Mesendoderm (in vitro differentiated cells): Measurements from ENCODE around the gene MYOZ2.

Experiments used
- DNase-seq: peaks from one replicate; pipeline ENCODE4 v3.0.0; 2013
- H2AK5ac ChIP-seq: 2 replicates; pipeline ENCODE4 v1.6.1; 2013; ENCODE audit warnings: low read length, inconsistent platforms
- H2BK120ac ChIP-seq: 2 replicates; pipeline ENCODE4 v1.6.1; 2013; ENCODE audit warnings: low read depth, mild to moderate bottlenecking, low read length, moderate library complexity, mixed read lengths
- H2BK15ac ChIP-seq: replicated peaks from 2 replicates; pipeline ENCODE4 v1.6.1; 2013; ENCODE audit warnings: low read depth, mild to moderate bottlenecking, moderate library complexity
- H2BK5ac ChIP-seq: 2 replicates; pipeline ENCODE4 v1.6.1; 2013; ENCODE audit warnings: low read length, inconsistent platforms
- H3K18ac ChIP-seq: 2 replicates; pipeline ENCODE4 v1.6.1; 2013; ENCODE audit warnings: mild to moderate bottlenecking, low read length, mixed read lengths
- H3K23ac ChIP-seq: one replicate; pipeline ENCODE4 v1.6.1; 2013; ENCODE audit warnings: low read length
- H3K27ac ChIP-seq: 2 replicates; pipeline ENCODE4 v1.5.1; 2013; ENCODE audit warnings: low read depth, mild to moderate bottlenecking, inconsistent platforms, low read length, moderate library complexity
- H3K27me3 ChIP-seq: 2 replicates; pipeline ENCODE4 v1.6.1; 2013; ENCODE audit warnings: low read length, control low read depth, mild to moderate bottlenecking, inconsistent platforms; ENCODE audit not compliant: insufficient read depth, poor library complexity
- H3K36me3 ChIP-seq: 2 replicates; pipeline ENCODE4 v1.6.1; 2013; ENCODE audit warnings: low read length, inconsistent platforms; ENCODE audit not compliant: control insufficient read depth, insufficient read depth
- H3K4ac ChIP-seq: one replicate; pipeline ENCODE4 v1.6.1; 2013; ENCODE audit warnings: low read depth, mild to moderate bottlenecking, low read length, moderate library complexity
- H3K4me1 ChIP-seq: 2 replicates; pipeline ENCODE4 v1.6.1; 2013; ENCODE audit warnings: low read depth, low read length, inconsistent platforms; ENCODE audit not compliant: control insufficient read depth
- H3K4me2 ChIP-seq: 2 replicates; pipeline ENCODE4 v1.6.1; 2013; ENCODE audit warnings: low read length
- H3K4me3 ChIP-seq: 2 replicates; pipeline ENCODE4 v1.5.1; 2013; ENCODE audit warnings: mild to moderate bottlenecking, low read length
- H3K56ac ChIP-seq: one replicate; pipeline ENCODE4 v1.6.1; 2013; ENCODE audit warnings: low read length
- H3K79me1 ChIP-seq: 2 replicates; pipeline ENCODE4 v1.6.1; 2013; ENCODE audit warnings: low read length, inconsistent platforms
- H3K79me2 ChIP-seq: 2 replicates; pipeline ENCODE4 v1.6.1; 2013; ENCODE audit warnings: mild to moderate bottlenecking, low read length; ENCODE audit not compliant: control insufficient read depth, insufficient read depth
- H3K9ac ChIP-seq: 2 replicates; pipeline ENCODE4 v1.6.1; 2013; ENCODE audit warnings: low read length, inconsistent platforms
- H4K5ac ChIP-seq: one replicate; pipeline ENCODE4 v1.6.1; 2013; ENCODE audit warnings: low read length
- H4K8ac ChIP-seq: one replicate; pipeline ENCODE4 v1.6.1; 2013; ENCODE audit warnings: low read depth, mild to moderate bottlenecking, control low read depth, low read length, moderate library complexity
- WGBS: extraction: QIAGEN DNeasy Blood & Tissue Kit; methylation state at CpG from one replicate; pipeline ENCODE4 v1.1.7; 2013; ENCODE audit warnings: low lambda C conversion rate, missing lambda C conversion rate; ENCODE audit not compliant: insufficient coverage; ENCODE audit errors: extremely low coverage; 5-methylcytosine and 5-hydroxymethylcytosine counted together

Gene MYOZ2

GRCh38 chr4:119116925-119117900, 18.4 kb upstream of the MYOZ2 start:
- no peaks in the 10 kb centered on the region for H3K79me2 ChIP-seq
- no peak overlapping the region for H3K4me2 ChIP-seq
- no peak overlapping the region for H2BK15ac ChIP-seq
- H3K18ac ChIP-seq, result no peak overlapping the region
- H4K8ac ChIP-seq, result no peak overlapping the region
- WGBS, result no CpG with 5 or more reads among the region's 3 CpGs
- no peak overlapping the region for H4K5ac ChIP-seq
- H2BK5ac ChIP-seq, result no peak overlapping the region
- H3K4ac ChIP-seq, result no peak overlapping the region
- no peaks in the 10 kb centered on the region for H3K36me3 ChIP-seq
- H3K9ac ChIP-seq, result no peak overlapping the region
- H3K27ac ChIP-seq, result no peak overlapping the region
- H3K4me1 ChIP-seq, result no peaks in the 10 kb centered on the region
- H2AK5ac ChIP-seq, result no peak overlapping the region
- no peak for DNase-seq
- H3K79me1 ChIP-seq, result no peaks in the 10 kb centered on the region
- no peak overlapping the region for H3K23ac ChIP-seq
- H3K4me3 ChIP-seq, result no peak overlapping the region
- no peaks in the 10 kb centered on the region for H3K27me3 ChIP-seq
- no peak overlapping the region for H3K56ac ChIP-seq
- H2BK120ac ChIP-seq, result no peak overlapping the region

GRCh38 chr4:119118397-119118796, 17.2 kb upstream of the MYOZ2 start:
- H3K79me1 ChIP-seq, result no peaks in the 10 kb centered on the region
- H2BK5ac ChIP-seq, result no peak overlapping the region
- H3K56ac ChIP-seq, result no peak overlapping the region
- H3K79me2 ChIP-seq, result no peaks in the 10 kb centered on the region
- H3K36me3 ChIP-seq, result no peaks in the 10 kb centered on the region
- no peak overlapping the region for H3K4me2 ChIP-seq
- no peak overlapping the region for H3K23ac ChIP-seq
- H3K27ac ChIP-seq, result no peak overlapping the region
- H2AK5ac ChIP-seq, result no peak overlapping the region
- H4K8ac ChIP-seq, result no peak overlapping the region
- no peak overlapping the region for H4K5ac ChIP-seq
- H3K27me3 ChIP-seq, result no peaks in the 10 kb centered on the region
- no CpG with 5 or more reads among the region's 2 CpGs for WGBS
- no peak overlapping the region for H3K9ac ChIP-seq
- DNase-seq, result no peak
- H2BK15ac ChIP-seq, result no peak overlapping the region
- H2BK120ac ChIP-seq, result no peak overlapping the region
- no peaks in the 10 kb centered on the region for H3K4me1 ChIP-seq
- no peak overlapping the region for H3K18ac ChIP-seq
- no peak overlapping the region for H3K4ac ChIP-seq
- H3K4me3 ChIP-seq, result no peak overlapping the region

GRCh38 chr4:119124352-119124751, 11.3 kb upstream of the MYOZ2 start:
- Histone ChIP-seq H3K27ac (no peak overlapping the region), H4K8ac (no peak overlapping the region), H3K4ac (no peak overlapping the region), H3K4me2 (no peak overlapping the region), H2AK5ac (no peak overlapping the region), H3K27me3 (no peaks in the 10 kb centered on the region), H3K56ac (no peak overlapping the region), H2BK5ac (no peak overlapping the region), H3K23ac (no peak overlapping the region), H3K9ac (no peak overlapping the region), H3K18ac (no peak overlapping the region), H4K5ac (no peak overlapping the region), H3K36me3 (no peaks in the 10 kb centered on the region), H3K79me1 (no peaks in the 10 kb centered on the region), H2BK15ac (peak overlapping the region; percentile 2), H3K79me2 (no peaks in the 10 kb centered on the region), H2BK120ac (no peak overlapping the region), H3K4me3 (no peak overlapping the region), H3K4me1 (no peaks in the 10 kb centered on the region)
- peak; percentile 37 for DNase-seq

GRCh38 chr4:119125931-119126330, 9.7 kb upstream of the MYOZ2 start:
- H3K79me1 ChIP-seq, result no peaks in the 10 kb centered on the region
- no peak overlapping the region for H2BK120ac ChIP-seq
- no peaks in the 10 kb centered on the region for H3K79me2 ChIP-seq
- no peak overlapping the region for H3K4ac ChIP-seq
- no peaks in the 10 kb centered on the region for H3K36me3 ChIP-seq
- H2BK15ac ChIP-seq, result no peak overlapping the region
- no peak overlapping the region for H3K56ac ChIP-seq
- H3K9ac ChIP-seq, result no peak overlapping the region
- H3K4me1 ChIP-seq, result no peaks in the 10 kb centered on the region
- no peak overlapping the region for H3K23ac ChIP-seq
- H3K4me2 ChIP-seq, result no peak overlapping the region
- H3K18ac ChIP-seq, result no peak overlapping the region
- H3K27me3 ChIP-seq, result no peaks in the 10 kb centered on the region
- no peak overlapping the region for H3K4me3 ChIP-seq
- no peak overlapping the region for H4K8ac ChIP-seq
- DNase-seq, result no peak
- H2AK5ac ChIP-seq, result no peak overlapping the region
- H2BK5ac ChIP-seq, result no peak overlapping the region
- no peak overlapping the region for H3K27ac ChIP-seq
- no peak overlapping the region for H4K5ac ChIP-seq

GRCh38 chr4:119128148-119128547, 7.5 kb upstream of the MYOZ2 start:
- WGBS, result no CpG with 5 or more reads among the region's 3 CpGs
- Histone ChIP-seq H3K4me1 (no peaks in the 10 kb centered on the region), H3K79me1 (no peaks in the 10 kb centered on the region), H3K18ac (no peak overlapping the region), H4K5ac (no peak overlapping the region), H3K9ac (no peak overlapping the region), H2BK120ac (no peak overlapping the region), H2BK15ac (no peak overlapping the region), H4K8ac (no peak overlapping the region), H2BK5ac (no peak overlapping the region), H3K79me2 (no peaks in the 10 kb centered on the region), H3K56ac (no peak overlapping the region), H3K36me3 (no peaks in the 10 kb centered on the region), H3K27me3 (no peaks in the 10 kb centered on the region), H2AK5ac (no peak overlapping the region), H3K4me2 (no peak overlapping the region), H3K4me3 (no peak overlapping the region), H3K4ac (no peak overlapping the region), H3K23ac (no peak overlapping the region), H3K27ac (no peak overlapping the region)
- no peak for DNase-seq
